ENCODE data around the gene SLC25A33.
A peak's percentile ranks its signal among the peaks of the same experiment; 100 is the strongest.
"Not testable (repeated sequence)": the region's sequence is repeated elsewhere in the genome, so short reads cannot be mapped to it uniquely, and the experiment has no call there.

SLC25A33 gene

DNA sequence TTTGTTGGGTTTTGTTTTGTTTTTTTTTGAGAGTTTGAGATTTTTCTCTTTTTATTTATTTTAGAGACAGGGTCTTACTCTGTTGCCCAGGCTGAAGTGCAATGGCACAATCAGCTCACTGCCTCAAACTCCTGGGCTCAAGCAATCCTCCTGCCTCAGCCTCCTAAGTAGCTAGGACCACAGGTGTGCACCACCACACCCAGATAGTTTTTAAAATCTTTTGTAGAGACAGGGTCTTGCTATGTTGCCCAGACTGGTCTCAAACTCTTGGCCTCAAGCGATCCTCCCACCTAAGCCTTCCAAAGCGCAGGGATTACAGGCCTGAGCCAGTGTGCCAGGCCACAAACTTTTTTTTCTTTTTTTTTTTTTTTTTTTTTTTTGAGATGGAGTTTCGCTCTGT lies 85.8 kb downstream of the SLC25A33 start:
- DNase-seq (ENCODE audit: low spot score), result not testable (repeated sequence)

DNA sequence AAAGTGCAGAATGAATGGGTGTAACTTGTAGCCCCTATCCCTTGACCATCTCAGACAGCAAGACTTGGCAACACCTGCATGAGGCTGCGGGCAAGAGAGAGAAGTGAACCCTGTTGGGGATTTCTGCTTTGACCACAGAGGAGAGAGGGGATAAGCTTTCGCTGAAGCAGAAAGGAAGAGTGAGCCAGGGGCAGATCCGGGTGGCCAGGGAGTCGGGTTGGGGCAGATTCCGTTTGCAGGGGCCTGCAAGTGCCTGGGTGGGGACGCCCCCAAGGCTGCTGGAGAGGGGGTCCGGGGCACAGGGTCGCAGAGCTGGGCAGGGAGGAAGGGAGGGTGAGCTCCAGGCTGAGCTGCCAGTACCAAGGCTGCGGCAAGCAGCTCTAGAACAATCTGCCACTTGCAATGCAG lies 86.9 kb downstream of the SLC25A33 start:
- no peak for DNase-seq (ENCODE audit: low spot score)

DNA sequence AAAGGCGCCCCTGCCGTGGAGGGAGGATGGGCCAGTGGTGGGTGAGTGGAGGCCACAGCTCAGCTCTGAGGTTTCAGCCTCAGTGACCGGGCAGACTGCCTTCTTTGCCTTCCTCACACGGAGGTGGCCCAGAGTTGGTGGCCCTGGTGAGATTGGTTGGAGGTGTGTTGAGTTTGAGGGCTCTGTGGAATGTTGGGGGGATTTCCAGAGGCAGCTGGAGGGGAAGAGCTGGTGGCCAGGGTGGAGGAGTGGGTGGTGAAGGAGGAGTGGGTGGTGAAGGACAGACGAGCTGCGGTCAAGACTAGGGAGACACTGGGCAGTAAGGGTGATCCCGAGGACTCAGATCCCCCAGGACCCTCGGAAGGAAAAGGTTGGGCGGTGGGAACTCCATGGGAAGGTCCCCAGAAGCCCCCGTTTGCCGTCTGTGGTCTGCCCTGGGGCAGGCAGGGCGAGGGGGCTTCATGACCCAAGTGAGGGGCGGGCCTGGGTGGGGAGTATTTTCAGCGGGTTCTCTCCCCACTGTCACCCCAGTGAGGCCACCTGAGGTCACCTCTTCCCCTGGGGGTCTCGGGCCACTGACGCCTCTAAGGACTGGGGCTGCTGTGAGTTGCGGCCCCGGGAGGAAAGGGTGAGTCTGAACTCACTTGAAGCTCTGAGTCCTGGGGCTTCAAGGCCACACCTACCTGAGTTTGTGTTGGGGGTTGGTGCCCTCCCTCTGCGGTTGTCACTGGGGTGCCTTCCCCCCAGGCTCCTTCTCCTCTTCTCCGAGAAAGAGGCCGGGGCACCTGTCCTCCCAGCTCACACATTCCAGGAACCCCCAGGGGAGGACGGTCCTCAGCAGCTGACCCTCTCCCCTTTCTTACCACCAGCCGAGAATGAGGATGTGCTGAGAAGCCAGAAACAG lies 89.5 kb downstream of the SLC25A33 start:
- no peak for DNase-seq (ENCODE audit: low spot score)

DNA sequence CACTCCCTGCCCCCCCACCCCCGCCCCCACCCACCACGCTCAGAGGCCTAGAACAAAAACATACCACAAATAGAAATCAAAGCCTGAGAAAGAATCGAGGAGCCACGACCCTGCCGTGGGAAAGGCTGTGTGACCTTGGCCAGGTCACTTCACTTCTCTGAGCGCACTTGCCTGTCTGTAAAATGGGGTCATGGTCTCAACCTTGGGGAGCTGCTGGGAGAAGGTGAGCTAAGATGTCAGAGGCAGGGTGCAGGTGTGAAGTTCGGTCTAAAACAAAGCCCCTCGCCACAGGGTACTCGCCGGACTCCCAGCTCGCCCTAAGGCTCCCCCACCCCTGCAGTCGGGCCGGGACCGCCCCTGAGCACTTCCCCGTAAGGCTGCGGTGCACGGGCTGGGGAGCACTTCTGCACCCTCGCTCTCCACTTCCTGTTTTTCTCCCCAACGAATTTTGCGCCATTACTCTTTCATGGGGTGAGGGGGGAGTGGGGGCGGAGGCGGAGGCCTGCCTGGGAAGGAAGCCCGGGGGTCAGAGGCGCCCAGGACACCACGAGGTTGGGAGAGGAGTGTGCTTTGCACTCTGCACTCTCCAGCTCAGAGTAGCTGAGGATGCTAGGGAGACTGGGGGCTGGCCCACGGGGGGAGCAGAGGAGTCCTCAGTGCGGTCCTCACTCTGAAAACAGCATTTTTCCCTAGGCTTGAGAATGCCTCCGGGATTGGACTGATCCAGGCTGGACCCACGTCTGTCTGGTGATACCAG lies 90.4 kb downstream of the SLC25A33 start:
- peak; percentile 42 for DNase-seq (ENCODE audit: low spot score)

DNA sequence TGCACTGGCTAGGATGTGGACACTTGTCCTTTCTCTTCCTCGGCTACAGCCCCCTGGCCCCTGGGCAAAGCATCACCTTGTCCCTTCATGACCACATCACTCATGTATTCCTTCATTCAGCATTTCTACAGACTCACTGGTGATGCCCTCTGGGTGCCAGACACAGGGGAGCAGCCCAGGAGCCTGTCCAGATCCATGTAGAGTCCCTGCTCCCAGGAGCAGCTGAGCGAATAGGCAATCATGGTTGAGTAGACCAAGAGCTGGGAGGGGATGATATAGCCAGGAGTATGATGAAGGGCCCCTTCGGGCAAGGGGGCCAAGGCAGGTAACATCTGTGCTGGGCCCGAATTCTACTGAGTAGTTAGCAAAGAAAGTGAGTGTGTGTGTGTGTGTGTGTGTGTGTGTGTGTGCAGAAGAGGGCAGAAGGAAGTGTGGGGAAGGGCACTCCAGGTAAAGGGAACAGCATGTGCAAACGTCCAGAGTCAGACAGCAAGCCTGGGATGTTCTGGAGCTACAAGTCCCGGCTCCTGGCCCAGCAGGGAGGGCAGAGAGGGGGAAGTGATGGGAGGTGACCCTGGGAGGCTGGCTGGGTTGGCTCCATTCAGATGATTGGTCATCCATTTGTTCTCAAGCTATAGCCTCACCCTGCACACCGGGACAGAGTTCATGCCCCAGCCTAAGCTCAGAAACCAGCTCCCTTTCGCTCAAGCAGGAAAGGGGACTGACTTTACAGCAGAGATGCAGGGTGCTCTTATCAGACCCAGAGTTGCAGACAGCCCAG lies 91.3 kb downstream of the SLC25A33 start:
- DNase-seq (ENCODE audit: low spot score), result no peak

DNA sequence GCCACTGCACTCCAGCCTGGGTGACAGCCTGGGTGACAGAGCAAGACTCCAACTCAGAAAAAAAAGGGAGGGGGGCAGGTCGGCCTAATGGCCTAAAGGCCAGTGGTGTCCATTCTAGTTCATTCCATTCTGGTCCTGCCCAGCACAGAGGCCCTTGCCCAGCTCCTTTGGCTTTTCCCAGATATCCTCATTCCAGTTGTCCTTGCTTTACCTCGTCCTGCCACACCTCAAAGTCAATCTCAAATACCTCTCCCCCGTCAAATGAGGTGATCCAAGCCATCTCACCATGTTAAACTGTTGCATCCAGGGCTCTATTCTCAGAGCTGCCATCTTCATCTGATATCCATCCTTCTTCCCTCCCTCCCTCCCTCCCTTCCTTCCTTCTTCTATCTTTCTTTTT lies 92.3 kb downstream of the SLC25A33 start:
- DNase-seq (ENCODE audit: low spot score), result no peak

DNA sequence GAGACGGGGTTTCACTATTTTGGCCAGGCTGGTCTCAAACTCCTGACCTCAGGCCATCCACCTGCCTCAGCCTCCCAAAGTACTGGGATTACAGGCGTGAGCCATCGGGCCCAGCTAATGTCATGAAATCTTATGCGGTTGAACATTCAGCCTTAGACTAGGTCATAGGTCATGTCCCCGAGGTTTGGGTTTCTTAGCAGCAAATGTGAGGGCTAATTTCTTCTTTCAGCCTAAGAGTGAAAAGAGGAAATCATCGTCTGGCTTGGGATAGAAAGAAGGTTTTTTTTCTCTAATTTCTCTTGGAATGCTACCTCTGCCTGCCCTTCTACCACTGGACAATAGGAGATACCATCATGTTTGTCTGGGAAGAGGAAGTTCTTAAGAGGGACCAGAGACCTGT lies 94.2 kb downstream of the SLC25A33 start:
- no peak for DNase-seq (ENCODE audit: low spot score)

DNA sequence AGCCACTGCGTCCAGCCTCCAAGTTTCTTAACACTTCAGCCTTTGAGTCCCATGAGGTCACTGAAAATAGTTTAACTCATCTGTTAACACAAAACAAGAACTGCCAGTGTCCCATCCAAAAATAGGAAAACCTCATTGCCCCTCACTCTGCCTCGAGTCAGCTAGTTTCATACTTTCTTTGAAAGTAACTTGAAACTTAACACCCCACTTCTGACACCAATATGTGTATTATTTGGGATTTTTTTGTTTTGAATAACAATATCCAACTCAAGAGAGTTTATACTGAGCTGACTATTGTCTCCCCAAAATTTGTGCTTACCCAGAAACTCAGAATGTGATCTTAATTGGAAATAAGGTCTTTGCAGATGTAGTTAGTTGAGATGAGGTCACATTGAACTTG lies 95.3 kb downstream of the SLC25A33 start:
- DNase-seq (ENCODE audit: low spot score), result no peak

All from pons (tissue), 1 donor.